Neural cell (in vitro differentiated cells): ENCODE results near the gene FAM83F.

ENCODE experiments used
- CTCF ChIP-seq: fragments of 450-650 bp; IDR thresholded peaks from 2 replicates; pipeline ENCODE4 v1.5.1; 2014; ENCODE audit warnings: antibody characterized with exemption, mild to moderate bottlenecking, moderate library complexity; ENCODE audit not compliant: poor library complexity, severe bottlenecking
- EP300 ChIP-seq: fragments of 450-650 bp; conservative IDR thresholded peaks from 2 replicates; pipeline ENCODE4 v1.6.1; 2014; ENCODE audit warnings: antibody characterized with exemption, mild to moderate bottlenecking, moderate library complexity; ENCODE audit not compliant: poor library complexity, severe bottlenecking
- EZH2 ChIP-seq: fragments of 200-600, 300-800 bp; shearing (Covaris generic), sonication (generic); IDR thresholded peaks from 2 replicates; pipeline ENCODE4 v1.6.1; 2014; ENCODE audit warnings: antibody characterized with exemption, low read length, borderline replicate concordance, mild to moderate bottlenecking; ENCODE audit not compliant: insufficient read depth, poor library complexity, severe bottlenecking
- MXI1 ChIP-seq: fragments of 450-650 bp; conservative IDR thresholded peaks from 2 replicates; pipeline ENCODE4 v1.6.1; 2014; ENCODE audit warnings: antibody characterized with exemption, mild to moderate bottlenecking; ENCODE audit not compliant: poor library complexity, severe bottlenecking
- POLR2AphosphoS5 ChIP-seq: IDR thresholded peaks from 2 replicates; pipeline ENCODE4 v1.6.1; 2012
- RAD21 ChIP-seq: fragments of 450-650 bp; conservative IDR thresholded peaks from 2 replicates; pipeline ENCODE4 v1.6.1; 2014; ENCODE audit warnings: antibody characterized with exemption, mild to moderate bottlenecking, moderate library complexity
- REST ChIP-seq: IDR thresholded peaks from 2 replicates; pipeline ENCODE4 v1.6.1; 2012; ENCODE audit warnings: borderline replicate concordance
- SMC3 ChIP-seq: fragments of 450-650 bp; conservative IDR thresholded peaks from 2 replicates; pipeline ENCODE4 v1.6.1; 2014; ENCODE audit warnings: antibody characterized with exemption, mild to moderate bottlenecking, moderate library complexity; ENCODE audit not compliant: poor library complexity
- TAF1 ChIP-seq: IDR thresholded peaks from 2 replicates; pipeline ENCODE4 v1.6.1; 2012; ENCODE audit warnings: low read depth

- TF ChIP-seq EP300 (no peak), EZH2 (no peak), CTCF (no peak), POLR2AphosphoS5 (no peak), REST (no peak), MXI1 (no peak), TAF1 (no peak), RAD21 (no peak), SMC3 (no peak)
Observed at GRCh38 chr22:40015358-40015976, 20.7 kb downstream of the FAM83F start.
